ENCODE measurements around the gene DOCK9.

GRCh38 chr13:98807774-98808173 lies 170.1 kb downstream of the DOCK9 start:
- no peak for TF ChIP-seq POLR2A (IDR thresholded peaks at IDR 0.05)
- no peak for TF ChIP-seq CTCF (IDR thresholded peaks at IDR 0.05)
